Measurements from ENCODE around the gene C3orf80.

C3orf80 gene

DNA sequence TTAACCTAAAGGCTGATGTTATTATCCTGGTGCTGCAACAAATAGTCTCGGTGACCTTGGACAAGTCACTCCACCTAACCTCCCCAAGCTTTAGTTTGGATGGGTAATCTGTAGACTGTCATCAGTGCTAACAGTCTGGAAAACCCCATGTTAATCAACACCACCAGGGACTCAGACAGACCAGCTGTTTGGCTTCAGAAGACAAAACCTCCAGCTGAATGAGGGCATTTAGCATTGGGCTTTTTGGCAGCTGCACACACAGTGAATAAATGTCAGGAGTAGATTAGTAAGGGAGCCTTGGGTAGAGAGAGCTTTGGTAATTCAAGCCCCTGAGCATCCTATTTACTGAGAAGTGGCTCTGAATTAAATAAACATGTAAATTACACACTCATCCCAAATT lies 24.9 kb upstream of the C3orf80 start:
- TF ChIP-seq FOXP2 (optimal IDR thresholded peaks at IDR 0.05; ENCODE audit: borderline replicate concordance, extremely low read depth, extremely low read length, insufficient read depth), result no peak
- TF ChIP-seq REST (IDR thresholded peaks at IDR 0.05; ENCODE audit: insufficient read depth in 1 of 2, low read depth in 2 of 2, low read length in 2 of 2), result no peak

GRCh38 chr3:160205606-160206005 lies 19.6 kb upstream of the C3orf80 start:
- no peak for TF ChIP-seq TAF1 (IDR thresholded peaks at IDR 0.05; ENCODE audit: borderline replicate concordance, insufficient read depth, low read length)
- no peak for TF ChIP-seq REST (IDR thresholded peaks at IDR 0.05; ENCODE audit: insufficient read depth in 1 of 2, low read depth in 2 of 2, low read length in 2 of 2)
- TF ChIP-seq FOXP2 (optimal IDR thresholded peaks at IDR 0.05; ENCODE audit: borderline replicate concordance, extremely low read depth, extremely low read length, insufficient read depth), result no peak
- TF ChIP-seq POLR2AphosphoS5 (IDR thresholded peaks at IDR 0.05; ENCODE audit: low read depth, low read length), result no peak
- TF ChIP-seq SIN3A (IDR thresholded peaks at IDR 0.05; ENCODE audit: borderline replicate concordance, insufficient read depth, low read length), result no peak

DNA sequence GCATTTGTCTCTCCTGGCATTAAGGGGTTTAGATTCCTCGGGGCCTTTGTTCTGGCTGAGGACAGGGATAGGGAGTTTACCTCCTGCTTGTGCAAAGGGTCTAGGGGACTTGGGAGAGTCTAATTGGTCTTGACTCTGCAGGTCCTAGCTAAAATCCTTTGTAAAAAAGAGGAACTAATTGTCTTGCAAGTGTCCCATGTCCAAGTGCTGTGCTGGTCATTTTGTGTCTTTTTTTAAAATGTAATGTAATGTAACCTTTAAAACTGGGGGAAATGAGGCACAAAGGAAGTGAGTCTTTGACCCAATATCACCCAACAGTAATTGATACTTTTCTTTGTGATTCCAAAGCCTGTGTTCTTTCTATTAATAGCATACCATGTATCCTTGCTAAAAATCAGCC lies 14.9 kb upstream of the C3orf80 start:
- no peak for TF ChIP-seq TAF1 (IDR thresholded peaks at IDR 0.05; ENCODE audit: borderline replicate concordance, insufficient read depth, low read length)

- no peak for TF ChIP-seq POLR2AphosphoS5 (IDR thresholded peaks at IDR 0.05; ENCODE audit: low read depth, low read length)
- TF ChIP-seq SIN3A (IDR thresholded peaks at IDR 0.05; ENCODE audit: borderline replicate concordance, insufficient read depth, low read length), result no peak
- no peak for TF ChIP-seq TAF1 (IDR thresholded peaks at IDR 0.05; ENCODE audit: borderline replicate concordance, insufficient read depth, low read length)
- TF ChIP-seq FOXP2 (optimal IDR thresholded peaks at IDR 0.05; ENCODE audit: borderline replicate concordance, extremely low read depth, extremely low read length, insufficient read depth), result no peak
- no peak for TF ChIP-seq REST (IDR thresholded peaks at IDR 0.05; ENCODE audit: insufficient read depth in 1 of 2, low read depth in 2 of 2, low read length in 2 of 2)
Observed at GRCh38 chr3:160210799-160211221, 14.4 kb upstream of the C3orf80 start.

GRCh38 chr3:160213191-160213590 lies 12.0 kb upstream of the C3orf80 start:
- TF ChIP-seq POLR2AphosphoS5 (IDR thresholded peaks at IDR 0.05; ENCODE audit: low read depth, low read length) (no peak), REST (IDR thresholded peaks at IDR 0.05; ENCODE audit: insufficient read depth in 1 of 2, low read depth in 2 of 2, low read length in 2 of 2) (no peak), SIN3A (IDR thresholded peaks at IDR 0.05; ENCODE audit: borderline replicate concordance, insufficient read depth, low read length) (no peak), FOXP2 (optimal IDR thresholded peaks at IDR 0.05; ENCODE audit: borderline replicate concordance, extremely low read depth, extremely low read length, insufficient read depth) (no peak), TAF1 (IDR thresholded peaks at IDR 0.05; ENCODE audit: borderline replicate concordance, insufficient read depth, low read length) (no peak)

Data from PFSK-1 (cell line).